Mesenchymal stem cell (in vitro differentiated cells and primary cell): ENCODE results near the gene HBG2.

Experiments
- DNase-seq: peaks from one replicate; pipeline ENCODE4 v3.0.0-alpha.2; 2013
- H2AFZ ChIP-seq: one replicate; pipeline ENCODE4 v1.6.1; 2013; ENCODE audit warnings: low read depth, mild to moderate bottlenecking, control low read depth, inconsistent platforms, low read length, moderate library complexity
- H2AK5ac ChIP-seq: 2 replicates; pipeline ENCODE4 v1.6.1; 2013; ENCODE audit warnings: low read length, moderate library complexity, mild to moderate bottlenecking, inconsistent platforms; ENCODE audit not compliant: severe bottlenecking
- H2BK120ac ChIP-seq: one replicate; pipeline ENCODE4 v1.6.1; 2013; ENCODE audit warnings: low read depth, mild to moderate bottlenecking, inconsistent platforms, low read length, moderate library complexity
- H2BK12ac ChIP-seq, 2 experiments: one replicate each; pipeline ENCODE4 v1.6.1; 2013; ENCODE audit warnings: inconsistent platforms in 2 of 2, low read length in 2 of 2, mild to moderate bottlenecking in 2 of 2, moderate library complexity in 2 of 2, control low read depth in 1 of 2
- H2BK15ac ChIP-seq: one replicate; pipeline ENCODE4 v1.6.1; 2013; ENCODE audit warnings: mild to moderate bottlenecking, low read depth, inconsistent platforms; ENCODE audit not compliant: poor library complexity, severe bottlenecking
- H2BK5ac ChIP-seq: 2 replicates; pipeline ENCODE4 v1.6.1; 2013; ENCODE audit warnings: low read depth, mild to moderate bottlenecking, low read length, control low read depth, inconsistent platforms; ENCODE audit not compliant: poor library complexity, severe bottlenecking
- H3K14ac ChIP-seq, 2 experiments: one replicate each; pipeline ENCODE4 v1.6.1; 2013; ENCODE audit warnings: inconsistent platforms in 2 of 2, low read length in 2 of 2, control low read depth in 1 of 2, mild to moderate bottlenecking in 1 of 2, moderate library complexity in 1 of 2
- H3K18ac ChIP-seq, 2 experiments: one replicate each; pipeline ENCODE4 v1.6.1; 2013; ENCODE audit warnings: inconsistent platforms in 2 of 2, low read length in 2 of 2, control low read depth in 1 of 2, low read depth in 1 of 2, mild to moderate bottlenecking in 1 of 2
- H3K23ac ChIP-seq, 2 experiments: one replicate each; pipeline ENCODE4 v1.6.1; 2013; ENCODE audit warnings: inconsistent platforms in 2 of 2, low read length in 2 of 2, mild to moderate bottlenecking in 2 of 2, moderate library complexity in 2 of 2, control low read depth in 1 of 2
- H3K27ac ChIP-seq: 2 replicates; pipeline ENCODE4 v1.5.1; 2013; ENCODE audit warnings: mild to moderate bottlenecking, moderate library complexity, low read length, control low read depth, inconsistent platforms; ENCODE audit not compliant: poor library complexity, severe bottlenecking
- H3K27me3 ChIP-seq, 2 experiments: 2 replicates each; pipeline versions ENCODE4 v1.6.1 to v1.7.0; 2013; ENCODE audit warnings: low read length in 2 of 2, mild to moderate bottlenecking in 2 of 2, moderate library complexity in 2 of 2, control low read depth in 1 of 2, inconsistent platforms in 1 of 2; ENCODE audit not compliant: control insufficient read depth in 1 of 2, insufficient read depth in 1 of 2
- H3K36me3 ChIP-seq, 2 experiments: 2 replicates each; pipeline versions ENCODE4 v1.6.1 to v1.7.0; 2013; ENCODE audit warnings: low read length in 2 of 2, control low read depth in 1 of 2, inconsistent platforms in 1 of 2, low read depth in 1 of 2, mild to moderate bottlenecking in 1 of 2; ENCODE audit not compliant: insufficient read depth in 2 of 2, control insufficient read depth in 1 of 2
- H3K4ac ChIP-seq, 2 experiments: one replicate each; pipeline ENCODE4 v1.6.1; 2013; ENCODE audit warnings: inconsistent platforms in 2 of 2, low read length in 2 of 2, mild to moderate bottlenecking in 2 of 2, moderate library complexity in 2 of 2, control low read depth in 1 of 2, low read depth in 1 of 2
- H3K4me1 ChIP-seq: 2 replicates; pipeline ENCODE4 v1.6.1; 2013; ENCODE audit warnings: low read depth, low read length, control low read depth; ENCODE audit not compliant: control insufficient read depth, insufficient read depth
- H3K4me2 ChIP-seq: 2 replicates; pipeline ENCODE4 v1.6.1; 2013; ENCODE audit warnings: low read length, mild to moderate bottlenecking, inconsistent platforms; ENCODE audit not compliant: poor library complexity, severe bottlenecking
- H3K4me3 ChIP-seq, 2 experiments: 2 replicates each; pipeline versions ENCODE4 v1.5.1 to v1.7.0; 2013; ENCODE audit warnings: low read length in 2 of 2, mild to moderate bottlenecking in 2 of 2, control low read depth in 1 of 2, low read depth in 1 of 2; ENCODE audit not compliant: insufficient read depth in 1 of 2
- H3K79me1 ChIP-seq: replicated peaks from 2 replicates; pipeline ENCODE4 v1.6.1; 2013; ENCODE audit warnings: mild to moderate bottlenecking, control low read depth, low read length, inconsistent platforms; ENCODE audit not compliant: poor library complexity, severe bottlenecking
- H3K9ac ChIP-seq: 2 replicates; pipeline ENCODE4 v1.7.0; 2013; ENCODE audit warnings: mild to moderate bottlenecking, low read length, moderate library complexity
- H3K9me3 ChIP-seq: 2 replicates; pipeline ENCODE4 v1.7.0; 2013; ENCODE audit warnings: mild to moderate bottlenecking, low read length; ENCODE audit not compliant: control insufficient read depth
- H4K8ac ChIP-seq: one replicate; pipeline ENCODE4 v1.6.1; 2013; ENCODE audit warnings: inconsistent platforms, mild to moderate bottlenecking, low read length, moderate library complexity
- H4K91ac ChIP-seq: one replicate; pipeline ENCODE4 v1.6.1; 2013; ENCODE audit warnings: mild to moderate bottlenecking, low read length, inconsistent platforms
- WGBS: methylation state at CpG from one replicate; pipeline ENCODE4 v1.1.7; 2013; ENCODE audit warnings: mixed read lengths; 5-methylcytosine and 5-hydroxymethylcytosine counted together

The HBG2 gene

GRCh38 chr11:5246772-5247471 lies 7.7 kb downstream of the HBG2 start:
- WGBS, result 72% methylated on average over 4 of the region's 6 CpGs
- DNase-seq, result no peak
- H2BK12ac ChIP-seq, result no peak overlapping the region

GRCh38 chr11:5245155-5245554 lies 9.4 kb downstream of the HBG2 start:
- Histone ChIP-seq H3K79me1 (no peaks in the 10 kb centered on the region), H2BK15ac (no peak overlapping the region), H3K27ac (no peak overlapping the region), H2BK12ac (no peak overlapping the region), H3K4me1 (no peaks in the 10 kb centered on the region), H3K9me3 (no peaks in the 10 kb centered on the region), H4K91ac (no peak overlapping the region), H3K14ac (no peak overlapping the region), H2AFZ (no peak overlapping the region), H2BK120ac (no peak overlapping the region), H3K4me2 (no peak overlapping the region), H3K27me3 (no peaks in the 10 kb centered on the region), H4K8ac (no peak overlapping the region), H2AK5ac (no peak overlapping the region), H2BK5ac (no peak overlapping the region), H3K18ac (no peak overlapping the region), H3K4ac (no peak overlapping the region), H3K4me3 (no peak overlapping the region), H3K23ac (no peak overlapping the region), H3K9ac (no peak overlapping the region), H3K36me3 (no peaks in the 10 kb centered on the region)
- DNase-seq, result no peak
- WGBS, result 91% methylated on average over 2 of the region's 2 CpGs

More at GRCh38 chr11:5246772-5247471, 7.7 kb downstream of the HBG2 start:
- Histone ChIP-seq H3K36me3 (no peaks in the 10 kb centered on the region), H3K79me1 (no peaks in the 10 kb centered on the region), H4K8ac (no peak overlapping the region), H4K91ac (no peak overlapping the region), H3K23ac (no peak overlapping the region), H3K4me3 (no peak overlapping the region), H2AFZ (no peak overlapping the region), H2BK15ac (no peak overlapping the region), H2BK120ac (no peak overlapping the region), H3K4ac (no peak overlapping the region), H3K27me3 (no peaks in the 10 kb centered on the region), H3K18ac (no peak overlapping the region), H3K4me1 (no peaks in the 10 kb centered on the region), H3K14ac (no peak overlapping the region), H3K4me2 (no peak overlapping the region), H3K9me3 (no peaks in the 10 kb centered on the region), H2AK5ac (no peak overlapping the region), H3K27ac (no peak overlapping the region), H3K9ac (no peak overlapping the region), H2BK5ac (no peak overlapping the region)

DNA sequence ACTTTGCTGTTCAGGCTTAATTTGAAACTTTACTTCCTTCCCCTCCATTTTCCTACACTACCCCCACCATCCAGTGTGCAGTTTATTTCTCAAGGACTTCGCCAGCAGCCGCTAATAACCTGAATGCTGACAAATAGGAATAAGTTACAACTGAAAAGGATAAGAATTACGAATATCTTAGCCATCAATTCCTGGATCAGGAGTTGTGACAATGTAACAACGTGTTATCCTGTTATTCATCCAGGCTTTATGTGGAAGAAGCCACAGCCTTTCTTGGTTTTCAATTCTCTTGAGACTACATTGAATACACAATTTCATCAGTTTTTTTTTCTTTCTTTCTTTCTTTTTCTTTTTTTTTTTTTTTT lies 10.8 kb downstream of the HBG2 start:
- Histone ChIP-seq H2BK5ac (no peak overlapping the region), H3K27ac (no peak overlapping the region), H2BK120ac (no peak overlapping the region), H3K23ac (no peak overlapping the region), H3K36me3 (no peaks in the 10 kb centered on the region), H3K4ac (no peak overlapping the region), H3K79me1 (no peaks in the 10 kb centered on the region), H2AK5ac (no peak overlapping the region), H2BK12ac (no peak overlapping the region), H3K4me1 (no peaks in the 10 kb centered on the region), H3K4me2 (no peak overlapping the region), H2AFZ (no peak overlapping the region), H3K9me3 (no peaks in the 10 kb centered on the region), H3K18ac (no peak overlapping the region), H3K9ac (no peak overlapping the region), H3K4me3 (no peak overlapping the region), H2BK15ac (no peak overlapping the region), H3K14ac (no peak overlapping the region), H3K27me3 (no peaks in the 10 kb centered on the region), H4K8ac (no peak overlapping the region), H4K91ac (no peak overlapping the region)
- DNase-seq, result no peak
- 95% methylated on average over 4 of the region's 4 CpGs for WGBS

DNA sequence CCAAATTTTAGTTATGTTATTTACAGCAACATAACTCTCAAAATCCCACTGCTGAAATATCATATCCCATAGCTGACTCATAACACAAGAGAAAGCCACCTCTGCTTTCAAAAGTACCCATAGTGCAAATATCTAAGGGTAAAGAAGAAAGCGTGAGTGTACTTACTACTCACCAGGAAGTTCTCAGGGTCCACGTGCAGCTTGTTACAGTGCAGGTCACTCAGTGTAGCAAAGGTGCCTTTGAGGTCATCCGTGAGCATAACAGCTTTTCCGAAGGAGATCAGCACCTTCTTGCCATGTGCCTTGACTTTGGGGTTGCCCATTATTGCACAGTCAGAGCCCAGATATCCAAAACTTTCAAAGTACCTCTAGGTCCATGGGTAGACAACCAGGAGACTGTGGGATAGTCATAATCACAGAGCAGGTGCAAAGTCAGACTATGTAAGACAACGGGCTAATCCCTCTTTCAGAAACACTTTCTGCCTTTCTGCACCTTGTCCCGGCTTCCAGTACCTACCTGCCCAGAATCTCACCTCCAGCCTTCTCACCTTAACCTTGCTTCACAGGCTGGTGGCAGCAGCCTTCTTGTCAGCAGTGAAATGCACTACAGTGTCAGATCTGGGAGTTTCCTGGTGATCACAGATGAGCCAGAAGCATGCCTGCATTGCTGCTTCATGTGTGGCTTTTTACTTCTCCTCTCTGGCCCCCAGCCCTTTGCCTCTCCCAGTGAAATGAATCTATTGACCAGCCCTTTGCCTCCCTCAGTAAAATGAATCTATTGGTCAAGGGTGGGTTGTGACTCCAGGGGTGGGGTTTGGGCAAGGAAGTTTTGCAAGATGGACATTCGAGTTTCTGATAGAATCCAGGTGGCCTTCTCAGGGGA lies 11.4 kb downstream of the HBG2 start:
- Histone ChIP-seq H3K9me3 (no peaks in the 10 kb centered on the region), H2BK120ac (no peak overlapping the region), H3K4me2 (no peak overlapping the region), H3K4me3 (no peak overlapping the region), H3K9ac (no peak overlapping the region), H2BK5ac (no peak overlapping the region), H3K4me1 (no peaks in the 10 kb centered on the region), H3K23ac (no peak overlapping the region), H2BK12ac (no peak overlapping the region), H2BK15ac (no peak overlapping the region), H3K79me1 (no peaks in the 10 kb centered on the region), H2AK5ac (no peak overlapping the region), H4K8ac (no peak overlapping the region), H3K14ac (no peak overlapping the region), H2AFZ (no peak overlapping the region), H3K4ac (no peak overlapping the region), H3K36me3 (no peaks in the 10 kb centered on the region), H4K91ac (no peak overlapping the region), H3K27me3 (no peaks in the 10 kb centered on the region), H3K27ac (no peak overlapping the region), H3K18ac (no peak overlapping the region)
- 92% methylated on average over 6 of the region's 7 CpGs for WGBS
- DNase-seq, result no peak
